ENCODE data around the gene DAND5.

DAND5 gene

GRCh38 chr19:12997179-12997966 lies 28.0 kb downstream of the DAND5 start:
- H3K9me3 ChIP-seq: no peaks in the 10 kb centered on the region
- DNase-seq (ENCODE audit: low spot score in 2 of 2): no peak
- H3K4me3 ChIP-seq: peak overlapping the region; percentile 57
- peaks cover 3% of the 10 kb centered on the region; the same call in 1 of the 2 replicates for H3K36me3 ChIP-seq (replicated peaks)
- in situ Hi-C loops (cut with MboI; ENCODE audit: low sequenced_read_pairs): loop anchor here (25.0 kb wide), 1 partner anchor 590 kb away; no protein-coding TSS in a partner anchor
- no peaks in the 10 kb centered on the region for H3K27me3 ChIP-seq (ENCODE audit: low read depth)
- peaks cover 6% of the 10 kb centered on the region; the same call in 1 of the 2 replicates for H3K4me1 ChIP-seq

DNA sequence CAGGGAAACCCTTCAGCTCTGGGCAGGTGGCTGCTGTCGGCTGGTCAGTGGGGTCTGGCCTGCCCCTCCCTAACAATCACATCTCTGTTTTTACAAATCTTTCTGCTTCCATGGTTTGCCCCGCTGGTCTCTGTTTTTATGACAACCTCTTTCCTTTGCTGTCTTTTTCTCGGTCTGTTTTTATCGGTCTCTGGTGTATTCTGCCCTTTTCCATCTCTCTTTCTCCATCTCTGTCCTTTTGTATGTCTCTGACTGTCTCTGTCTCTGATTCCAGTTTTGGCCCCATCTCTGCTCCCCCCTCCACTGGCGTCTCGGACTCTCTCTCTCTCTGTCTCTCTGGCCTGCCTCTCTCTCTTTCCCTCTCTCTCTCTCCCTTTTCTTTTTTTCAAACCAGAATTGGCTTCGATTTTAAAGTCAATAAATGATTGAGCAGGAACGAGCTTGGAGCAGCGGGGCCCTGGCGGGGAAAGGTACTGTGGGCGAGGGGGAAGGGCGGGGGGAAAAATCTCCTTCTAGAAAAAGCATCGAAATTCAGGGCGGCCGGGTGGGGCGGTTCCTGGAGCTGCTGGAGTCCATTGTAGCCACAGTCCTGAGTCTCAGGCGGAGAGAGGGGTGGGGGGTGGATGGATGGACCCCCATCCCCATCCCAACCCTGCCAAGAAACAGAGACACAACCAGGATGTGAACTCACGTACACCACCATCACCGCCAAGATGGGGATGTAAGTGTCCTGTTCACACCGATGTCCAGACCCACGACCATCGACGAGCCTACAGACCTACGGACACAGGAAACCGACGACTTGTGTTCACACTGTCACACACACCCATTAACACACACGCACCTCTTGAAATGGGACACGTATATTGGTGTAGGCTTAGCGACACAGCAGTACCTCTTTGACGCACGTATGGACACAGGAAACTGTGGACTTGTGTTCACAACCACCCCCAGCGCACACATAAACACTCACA lies 28.9 kb downstream of the DAND5 start:
- in situ Hi-C loops (cut with MboI; ENCODE audit: low sequenced_read_pairs): loop anchor here (25.0 kb wide), 1 partner anchor 589 kb away; no protein-coding TSS in a partner anchor
- H3K27me3 ChIP-seq (ENCODE audit: low read depth): no peaks in the 10 kb centered on the region
- H3K4me1 ChIP-seq: peaks cover 6% of the 10 kb centered on the region; the same call in 1 of the 2 replicates
- peaks cover 3% of the 10 kb centered on the region; the same call in 1 of the 2 replicates for H3K36me3 ChIP-seq (replicated peaks)
- no peak for DNase-seq (ENCODE audit: low spot score in 2 of 2)
- H3K4me3 ChIP-seq: no peak overlapping the region
- no peaks in the 10 kb centered on the region for H3K9me3 ChIP-seq

- Histone ChIP-seq H3K4me3 (no peak overlapping the region), H3K9me3 (no peaks in the 10 kb centered on the region), H3K27me3 (ENCODE audit: low read depth) (no peaks in the 10 kb centered on the region), H3K36me3 (replicated peaks) (peaks cover 3% of the 10 kb centered on the region; the same call in 1 of the 2 replicates), H3K4me1 (peaks cover 3% of the 10 kb centered on the region; the same call in 1 of the 2 replicates)
- no peak for DNase-seq (ENCODE audit: low spot score in 2 of 2)
- in situ Hi-C loops (cut with MboI; ENCODE audit: low sequenced_read_pairs): no loop called here
These were observed 31.8 kb downstream of the DAND5 start for GRCh38 chr19:13001166-13001501.

- Histone ChIP-seq H3K36me3 (replicated peaks) (peaks cover 3% of the 10 kb centered on the region; the same call in 1 of the 2 replicates), H3K4me3 (no peak overlapping the region), H3K4me1 (peaks cover 3% of the 10 kb centered on the region; the same call in 1 of the 2 replicates), H3K9me3 (no peaks in the 10 kb centered on the region), H3K27me3 (ENCODE audit: low read depth) (no peaks in the 10 kb centered on the region)
- DNase-seq (ENCODE audit: low spot score in 2 of 2): no peak
- in situ Hi-C loops (cut with MboI; ENCODE audit: low sequenced_read_pairs): no loop called here
These were observed 32.3 kb downstream of the DAND5 start for GRCh38 chr19:13001502-13002165.

GRCh38 chr19:13002166-13002898 lies 33.0 kb downstream of the DAND5 start:
- Histone ChIP-seq H3K9me3 (no peaks in the 10 kb centered on the region), H3K4me1 (no peaks in the 10 kb centered on the region), H3K36me3 (replicated peaks) (peaks cover 3% of the 10 kb centered on the region; the same call in 1 of the 2 replicates), H3K27me3 (ENCODE audit: low read depth) (no peaks in the 10 kb centered on the region), H3K4me3 (no peak overlapping the region)
- no peak for DNase-seq (ENCODE audit: low spot score in 2 of 2)
- in situ Hi-C loops (cut with MboI; ENCODE audit: low sequenced_read_pairs): no loop called here

DNA sequence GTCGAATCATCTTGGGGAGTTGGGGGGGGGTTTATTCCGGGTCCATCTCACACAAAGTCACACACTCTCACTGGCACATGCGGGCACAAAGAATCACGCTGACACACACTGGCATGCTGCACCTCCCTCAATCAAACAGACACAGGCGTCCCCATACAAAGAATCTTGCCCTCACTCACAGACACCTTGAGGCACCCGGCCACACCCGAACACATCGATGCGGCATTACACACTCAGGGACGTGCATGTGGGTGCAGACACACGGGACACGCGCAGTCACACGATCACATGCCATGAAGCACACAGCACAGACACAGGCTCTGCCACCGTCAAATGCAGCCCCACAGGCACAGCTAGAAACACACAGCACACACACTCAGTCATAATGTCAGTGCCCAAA lies 33.7 kb downstream of the DAND5 start:
- no peak overlapping the region for H3K4me3 ChIP-seq
- no peaks in the 10 kb centered on the region for H3K4me1 ChIP-seq
- H3K9me3 ChIP-seq: no peaks in the 10 kb centered on the region
- H3K27me3 ChIP-seq (ENCODE audit: low read depth): no peaks in the 10 kb centered on the region
- in situ Hi-C loops (cut with MboI; ENCODE audit: low sequenced_read_pairs): no loop called here
- H3K36me3 ChIP-seq (replicated peaks): peaks cover 3% of the 10 kb centered on the region; the same call in 1 of the 2 replicates
- DNase-seq (ENCODE audit: low spot score in 2 of 2): no peak

DNA sequence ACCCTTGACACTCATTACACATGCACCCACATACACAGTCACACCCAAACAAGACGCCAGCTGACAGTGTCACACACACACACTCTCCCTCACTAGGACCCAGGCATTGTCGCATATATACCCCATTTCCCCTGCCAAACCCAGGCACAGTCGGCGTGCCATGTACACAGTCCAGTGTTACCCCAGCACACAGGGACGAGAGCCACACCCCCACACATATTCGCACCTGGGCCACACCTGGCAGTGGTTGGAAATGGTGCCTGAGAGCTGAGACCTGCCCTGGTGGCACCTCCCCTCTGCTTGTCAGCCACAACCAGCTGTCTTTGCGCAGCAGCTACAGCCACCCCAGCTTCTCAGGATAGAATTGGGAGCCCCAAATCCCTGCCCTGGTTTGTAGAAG lies 34.9 kb downstream of the DAND5 start:
- in situ Hi-C loops (cut with MboI; ENCODE audit: low sequenced_read_pairs): no loop called here
- Histone ChIP-seq H3K36me3 (replicated peaks) (no peaks in the 10 kb centered on the region), H3K27me3 (ENCODE audit: low read depth) (no peaks in the 10 kb centered on the region), H3K4me1 (no peaks in the 10 kb centered on the region), H3K4me3 (no peak overlapping the region), H3K9me3 (no peaks in the 10 kb centered on the region)
- no peak for DNase-seq (ENCODE audit: low spot score in 2 of 2)

DNA sequence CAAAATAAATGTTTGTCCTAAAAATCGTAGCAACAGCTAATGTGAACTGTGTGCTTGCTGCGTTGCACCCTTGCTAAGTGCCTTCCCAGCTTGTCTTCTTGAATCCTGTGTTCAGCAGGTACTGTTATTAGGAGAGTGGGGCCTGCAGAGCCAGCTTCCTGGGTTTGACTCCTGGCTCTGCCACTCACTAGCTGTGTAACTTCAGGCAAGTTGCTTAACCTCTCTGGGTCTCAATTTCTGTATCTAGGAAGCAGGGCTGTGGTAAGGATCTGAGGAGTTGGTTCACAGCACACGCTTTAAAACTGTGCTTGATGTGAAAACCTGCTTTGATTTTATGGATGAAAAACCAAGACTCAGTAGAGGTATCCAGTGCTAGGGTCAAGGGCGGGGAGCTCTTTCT lies 35.9 kb downstream of the DAND5 start:
- DNase-seq (ENCODE audit: low spot score in 2 of 2): no peak
- H3K9me3 ChIP-seq: no peaks in the 10 kb centered on the region
- no peaks in the 10 kb centered on the region for H3K4me1 ChIP-seq
- H3K27me3 ChIP-seq (ENCODE audit: low read depth): no peaks in the 10 kb centered on the region
- in situ Hi-C loops (cut with MboI; ENCODE audit: low sequenced_read_pairs): no loop called here
- no peaks in the 10 kb centered on the region for H3K36me3 ChIP-seq (replicated peaks)
- H3K4me3 ChIP-seq: no peak overlapping the region

DNA sequence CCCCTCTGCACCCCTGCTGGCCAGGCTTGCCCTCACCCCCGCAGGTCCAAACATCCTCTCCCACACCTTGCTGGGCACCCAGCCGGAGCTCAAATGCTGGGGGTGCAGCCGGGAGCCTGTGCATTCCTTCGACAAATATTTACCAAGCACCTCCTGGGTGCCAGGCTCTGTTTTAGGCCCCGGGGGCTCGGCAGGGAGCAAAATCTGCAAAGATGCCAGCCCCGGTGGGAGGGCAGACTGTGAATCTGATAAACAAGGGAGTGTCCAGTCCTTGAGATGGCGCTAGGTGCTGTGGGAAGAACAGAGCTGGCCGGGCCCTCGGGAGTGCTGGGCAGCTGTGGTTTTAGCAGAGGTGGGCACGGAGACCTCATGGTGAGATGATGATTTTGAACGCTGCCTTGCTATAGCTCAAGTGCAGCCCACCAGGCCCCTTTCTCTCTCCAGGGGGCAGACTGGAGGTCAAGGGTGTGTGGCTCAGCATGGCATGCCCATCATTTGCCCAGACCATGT lies 36.5 kb downstream of the DAND5 start:
- DNase-seq (ENCODE audit: low spot score in 2 of 2): no peak
- no peaks in the 10 kb centered on the region for H3K36me3 ChIP-seq (replicated peaks)
- no peaks in the 10 kb centered on the region for H3K9me3 ChIP-seq
- H3K4me1 ChIP-seq: no peaks in the 10 kb centered on the region
- no peaks in the 10 kb centered on the region for H3K27me3 ChIP-seq (ENCODE audit: low read depth)
- no peak overlapping the region for H3K4me3 ChIP-seq
- in situ Hi-C loops (cut with MboI; ENCODE audit: low sequenced_read_pairs): no loop called here

DNA sequence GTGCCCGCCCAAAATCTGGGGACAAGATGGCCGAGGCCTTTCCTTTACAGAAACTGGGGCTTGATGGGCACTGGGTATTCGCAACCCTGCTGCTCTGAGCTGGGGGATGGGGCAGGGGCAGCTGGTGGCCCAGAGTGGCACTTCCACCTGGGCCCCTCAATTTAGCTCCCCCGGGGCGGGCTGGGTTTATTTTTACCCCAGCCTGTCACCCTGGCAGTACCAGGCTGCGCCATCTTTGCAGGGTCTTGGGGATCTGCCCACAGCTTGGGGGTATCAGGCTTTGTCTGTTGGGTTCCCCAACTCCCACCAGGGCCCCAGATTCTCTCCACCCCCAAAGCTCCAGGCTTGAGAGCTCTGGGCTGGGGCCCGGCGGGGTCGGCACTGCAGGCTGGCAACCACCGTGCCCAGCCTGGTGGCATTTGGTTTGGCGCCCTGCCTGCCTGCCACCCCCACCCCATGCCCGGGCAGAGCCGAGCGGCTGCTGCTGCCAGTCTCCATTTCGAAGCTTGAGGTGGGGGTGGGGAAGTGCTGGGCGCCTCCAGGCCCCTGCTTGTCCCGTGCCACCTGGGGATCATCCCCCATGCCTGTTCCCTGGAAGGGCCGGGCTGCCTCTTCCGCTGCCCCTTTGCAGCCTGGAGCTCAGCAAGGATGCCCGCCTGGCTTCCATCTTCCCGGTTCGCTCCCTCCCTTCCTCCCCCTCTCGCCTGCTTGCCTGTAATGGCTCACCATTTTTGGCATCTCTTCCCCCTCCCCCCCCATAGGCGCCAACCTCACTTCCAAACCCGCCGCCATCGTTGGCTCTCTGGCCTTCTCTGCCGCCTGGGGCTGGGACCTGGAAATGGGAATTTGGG lies 37.3 kb downstream of the DAND5 start:
- H3K27me3 ChIP-seq (ENCODE audit: low read depth): no peaks in the 10 kb centered on the region
- H3K36me3 ChIP-seq (replicated peaks): no peaks in the 10 kb centered on the region
- no peak overlapping the region for H3K4me3 ChIP-seq
- in situ Hi-C loops (cut with MboI; ENCODE audit: low sequenced_read_pairs): no loop called here
- H3K9me3 ChIP-seq: no peaks in the 10 kb centered on the region
- no peak for DNase-seq (ENCODE audit: low spot score in 2 of 2)
- H3K4me1 ChIP-seq: no peaks in the 10 kb centered on the region

DNA sequence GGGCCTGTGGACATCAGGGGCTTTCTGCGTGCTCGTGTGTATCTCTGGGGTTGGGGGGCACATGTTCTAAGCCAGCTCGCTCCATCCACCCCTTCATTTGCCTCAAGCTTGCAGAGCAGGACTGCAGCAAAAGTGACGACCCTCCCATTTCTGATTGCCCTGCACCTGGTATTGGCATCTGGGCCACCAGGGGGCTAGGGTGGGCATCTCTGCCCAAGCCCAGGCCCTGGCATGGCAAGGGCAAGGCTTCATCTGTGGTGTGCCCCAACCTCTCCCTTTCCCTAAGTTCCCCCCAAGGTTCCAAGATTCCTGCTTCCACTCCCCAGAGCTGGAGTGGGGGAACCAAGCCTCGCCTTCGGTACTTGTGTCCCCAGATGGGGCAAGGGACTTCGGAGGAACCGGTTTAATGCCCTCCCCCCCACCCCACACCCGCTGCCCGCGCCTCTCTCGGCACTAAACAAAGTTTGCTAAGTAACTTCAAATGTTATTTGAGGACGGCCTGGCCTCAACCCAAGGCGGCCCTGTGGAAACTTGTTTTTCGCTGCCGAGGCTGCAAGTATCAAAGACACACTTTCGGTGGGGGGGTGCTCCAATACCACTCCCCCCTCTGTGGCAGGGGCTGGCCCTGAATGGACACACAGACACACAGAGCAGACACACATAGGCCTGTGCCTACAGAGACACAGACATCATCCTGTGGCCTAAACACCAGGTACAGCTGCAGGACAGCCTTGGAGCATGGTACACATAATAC lies 38.1 kb downstream of the DAND5 start:
- Histone ChIP-seq H3K4me3 (no peak overlapping the region), H3K27me3 (ENCODE audit: low read depth) (no peaks in the 10 kb centered on the region), H3K9me3 (no peaks in the 10 kb centered on the region), H3K4me1 (no peaks in the 10 kb centered on the region), H3K36me3 (replicated peaks) (no peaks in the 10 kb centered on the region)
- DNase-seq (ENCODE audit: low spot score in 2 of 2): no peak
- in situ Hi-C loops (cut with MboI; ENCODE audit: low sequenced_read_pairs): no loop called here
